ENCODE measurements around the gene SLC66A3.
"Not testable (repeated sequence)": the region's sequence is repeated elsewhere in the genome, so short reads cannot be mapped to it uniquely, and the experiment has no call there.

Gene SLC66A3

GRCh38 chr2:11161747-11162146, 6.5 kb downstream of the SLC66A3 start:
- Histone ChIP-seq H3K27ac (ENCODE audit: low read depth, low read length) (no peak overlapping the region), H3K4me1 (ENCODE audit: control insufficient read depth in 1 of 2, insufficient read depth in 2 of 2, low read length in 2 of 2) (peaks cover 0 to 4% of the 10 kb centered on the region in 2 donors), H3K9me3 (ENCODE audit: control insufficient read depth in 1 of 2, low read length in 2 of 2) (no peaks in the 10 kb centered on the region), H3K9ac (ENCODE audit: low read depth in 1 of 2, low read length in 2 of 2) (no peak overlapping the region), H3K36me3 (ENCODE audit: control insufficient read depth in 1 of 2, insufficient read depth in 2 of 2, low read length in 2 of 2) (no peaks in the 10 kb centered on the region), H3K27me3 (ENCODE audit: control insufficient read depth in 1 of 2, insufficient read depth in 2 of 2, low read length in 2 of 2) (no peaks in the 10 kb centered on the region), H3K4me3 (ENCODE audit: low read depth in 1 of 2, low read length in 2 of 2) (no peak overlapping the region)

- Histone ChIP-seq H3K36me3 (ENCODE audit: control insufficient read depth in 1 of 2, insufficient read depth in 2 of 2, low read length in 2 of 2) (no peaks in the 10 kb centered on the region), H3K4me3 (ENCODE audit: low read depth in 1 of 2, low read length in 2 of 2) (no peak overlapping the region), H3K9ac (ENCODE audit: low read depth in 1 of 2, low read length in 2 of 2) (no peak overlapping the region), H3K27ac (ENCODE audit: low read depth, low read length) (no peak overlapping the region), H3K4me1 (ENCODE audit: control insufficient read depth in 1 of 2, insufficient read depth in 2 of 2, low read length in 2 of 2) (no peaks in the 10 kb centered on the region), H3K27me3 (ENCODE audit: control insufficient read depth in 1 of 2, insufficient read depth in 2 of 2, low read length in 2 of 2) (no peaks in the 10 kb centered on the region), H3K9me3 (ENCODE audit: control insufficient read depth in 1 of 2, low read length in 2 of 2) (no peaks in the 10 kb centered on the region)
These were observed 8.4 kb downstream of the SLC66A3 start for GRCh38 chr2:11163439-11164317.

GRCh38 chr2:11165046-11165445, 9.8 kb downstream of the SLC66A3 start:
- H3K9ac ChIP-seq (ENCODE audit: low read depth in 1 of 2, low read length in 2 of 2); H3K27ac ChIP-seq (ENCODE audit: low read depth, low read length); H3K27me3 ChIP-seq (ENCODE audit: control insufficient read depth in 1 of 2, insufficient read depth in 2 of 2, low read length in 2 of 2); H3K4me1 ChIP-seq (ENCODE audit: control insufficient read depth in 1 of 2, insufficient read depth in 2 of 2, low read length in 2 of 2); H3K9me3 ChIP-seq (ENCODE audit: control insufficient read depth in 1 of 2, low read length in 2 of 2); H3K4me3 ChIP-seq (ENCODE audit: low read depth in 1 of 2, low read length in 2 of 2); H3K36me3 ChIP-seq (ENCODE audit: control insufficient read depth in 1 of 2, insufficient read depth in 2 of 2, low read length in 2 of 2): not testable (repeated sequence)

GRCh38 chr2:11166476-11166875, 11.2 kb downstream of the SLC66A3 start:
- H3K27ac ChIP-seq (ENCODE audit: low read depth, low read length) = no peak overlapping the region
- H3K4me1 ChIP-seq (ENCODE audit: control insufficient read depth in 1 of 2, insufficient read depth in 2 of 2, low read length in 2 of 2) = no peaks in the 10 kb centered on the region
- H3K36me3 ChIP-seq (ENCODE audit: control insufficient read depth in 1 of 2, insufficient read depth in 2 of 2, low read length in 2 of 2) = no peaks in the 10 kb centered on the region
- no peak overlapping the region for H3K4me3 ChIP-seq (ENCODE audit: low read depth in 1 of 2, low read length in 2 of 2)
- no peak overlapping the region for H3K9ac ChIP-seq (ENCODE audit: low read depth in 1 of 2, low read length in 2 of 2)
- H3K9me3 ChIP-seq (ENCODE audit: control insufficient read depth in 1 of 2, low read length in 2 of 2) = no peaks in the 10 kb centered on the region
- H3K27me3 ChIP-seq (ENCODE audit: control insufficient read depth in 1 of 2, insufficient read depth in 2 of 2, low read length in 2 of 2) = no peaks in the 10 kb centered on the region

GRCh38 chr2:11168488-11168887, 13.2 kb downstream of the SLC66A3 start:
- Histone ChIP-seq H3K27ac (ENCODE audit: low read depth, low read length) (no peak overlapping the region), H3K9me3 (ENCODE audit: control insufficient read depth in 1 of 2, low read length in 2 of 2) (no peaks in the 10 kb centered on the region), H3K4me1 (ENCODE audit: control insufficient read depth in 1 of 2, insufficient read depth in 2 of 2, low read length in 2 of 2) (no peaks in the 10 kb centered on the region), H3K4me3 (ENCODE audit: low read depth in 1 of 2, low read length in 2 of 2) (no peak overlapping the region), H3K36me3 (ENCODE audit: control insufficient read depth in 1 of 2, insufficient read depth in 2 of 2, low read length in 2 of 2) (no peaks in the 10 kb centered on the region), H3K9ac (ENCODE audit: low read depth in 1 of 2, low read length in 2 of 2) (no peak overlapping the region), H3K27me3 (ENCODE audit: control insufficient read depth in 1 of 2, insufficient read depth in 2 of 2, low read length in 2 of 2) (no peaks in the 10 kb centered on the region)

GRCh38 chr2:11169333-11169732, 14.1 kb downstream of the SLC66A3 start:
- H3K9ac ChIP-seq (ENCODE audit: low read depth in 1 of 2, low read length in 2 of 2) = peak overlapping the region in 1 of 2 donors; percentile 38
- H3K36me3 ChIP-seq (ENCODE audit: control insufficient read depth in 1 of 2, insufficient read depth in 2 of 2, low read length in 2 of 2) = no peaks in the 10 kb centered on the region
- H3K27me3 ChIP-seq (ENCODE audit: control insufficient read depth in 1 of 2, insufficient read depth in 2 of 2, low read length in 2 of 2) = no peaks in the 10 kb centered on the region
- peak overlapping the region in 1 of 2 donors; percentile 55 for H3K4me3 ChIP-seq (ENCODE audit: low read depth in 1 of 2, low read length in 2 of 2)
- H3K27ac ChIP-seq (ENCODE audit: low read depth, low read length) = no peak overlapping the region
- no peaks in the 10 kb centered on the region for H3K9me3 ChIP-seq (ENCODE audit: control insufficient read depth in 1 of 2, low read length in 2 of 2)
- no peaks in the 10 kb centered on the region for H3K4me1 ChIP-seq (ENCODE audit: control insufficient read depth in 1 of 2, insufficient read depth in 2 of 2, low read length in 2 of 2)

GRCh38 chr2:11174222-11174621, 19.0 kb downstream of the SLC66A3 start:
- Histone ChIP-seq H3K27ac (ENCODE audit: low read depth, low read length) (no peak overlapping the region), H3K9ac (ENCODE audit: low read depth in 1 of 2, low read length in 2 of 2) (no peak overlapping the region), H3K4me3 (ENCODE audit: low read depth in 1 of 2, low read length in 2 of 2) (no peak overlapping the region), H3K4me1 (ENCODE audit: control insufficient read depth in 1 of 2, insufficient read depth in 2 of 2, low read length in 2 of 2) (no peaks in the 10 kb centered on the region), H3K9me3 (ENCODE audit: control insufficient read depth in 1 of 2, low read length in 2 of 2) (no peaks in the 10 kb centered on the region), H3K36me3 (ENCODE audit: control insufficient read depth in 1 of 2, insufficient read depth in 2 of 2, low read length in 2 of 2) (no peaks in the 10 kb centered on the region), H3K27me3 (ENCODE audit: control insufficient read depth in 1 of 2, insufficient read depth in 2 of 2, low read length in 2 of 2) (no peaks in the 10 kb centered on the region)

DNA sequence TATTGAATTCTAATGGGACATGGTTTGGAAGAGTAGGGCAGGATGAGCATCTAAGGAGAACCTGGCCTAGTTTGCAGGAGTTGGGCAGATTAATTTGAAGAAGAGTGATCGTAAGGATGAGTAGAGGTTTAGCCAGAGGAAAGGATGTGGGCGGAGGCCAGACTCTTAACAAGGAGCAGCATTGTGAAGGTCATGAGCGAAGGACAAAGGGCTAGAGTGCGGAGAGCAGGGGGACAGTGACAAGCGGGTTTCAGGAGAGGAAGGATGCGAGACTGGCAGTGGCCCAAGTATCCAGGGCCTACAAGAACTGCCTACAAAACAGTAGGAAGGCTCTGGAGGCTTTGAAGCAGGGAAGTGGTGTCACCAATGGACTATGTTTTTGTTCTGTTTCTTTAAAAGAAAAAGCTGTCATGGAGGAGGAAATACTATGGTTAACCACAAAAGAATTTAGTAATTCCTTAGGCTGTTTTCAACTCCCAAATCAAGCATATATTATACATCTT, 20.1 kb downstream of the SLC66A3 start:
- H3K36me3 ChIP-seq (ENCODE audit: control insufficient read depth in 1 of 2, insufficient read depth in 2 of 2, low read length in 2 of 2) = peaks cover 0 to 4% of the 10 kb centered on the region in 2 donors

GRCh38 chr2:11177871-11178690, 22.8 kb downstream of the SLC66A3 start:
- Histone ChIP-seq H3K4me3 (ENCODE audit: low read depth in 1 of 2, low read length in 2 of 2) (no peak overlapping the region), H3K4me1 (ENCODE audit: control insufficient read depth in 1 of 2, insufficient read depth in 2 of 2, low read length in 2 of 2) (no peaks in the 10 kb centered on the region), H3K27ac (ENCODE audit: low read depth, low read length) (no peak overlapping the region), H3K9me3 (ENCODE audit: control insufficient read depth in 1 of 2, low read length in 2 of 2) (no peaks in the 10 kb centered on the region), H3K9ac (ENCODE audit: low read depth in 1 of 2, low read length in 2 of 2) (no peak overlapping the region), H3K36me3 (ENCODE audit: control insufficient read depth in 1 of 2, insufficient read depth in 2 of 2, low read length in 2 of 2) (peaks cover 0 to 11% of the 10 kb centered on the region in 2 donors), H3K27me3 (ENCODE audit: control insufficient read depth in 1 of 2, insufficient read depth in 2 of 2, low read length in 2 of 2) (no peaks in the 10 kb centered on the region)

More for the DNA sequence above, 20.1 kb downstream of the SLC66A3 start:
- H3K27ac ChIP-seq (ENCODE audit: low read depth, low read length) = no peak overlapping the region
- no peaks in the 10 kb centered on the region for H3K27me3 ChIP-seq (ENCODE audit: control insufficient read depth in 1 of 2, insufficient read depth in 2 of 2, low read length in 2 of 2)
- no peaks in the 10 kb centered on the region for H3K9me3 ChIP-seq (ENCODE audit: control insufficient read depth in 1 of 2, low read length in 2 of 2)
- H3K4me1 ChIP-seq (ENCODE audit: control insufficient read depth in 1 of 2, insufficient read depth in 2 of 2, low read length in 2 of 2) = no peaks in the 10 kb centered on the region
- no peak overlapping the region for H3K4me3 ChIP-seq (ENCODE audit: low read depth in 1 of 2, low read length in 2 of 2)
- H3K9ac ChIP-seq (ENCODE audit: low read depth in 1 of 2, low read length in 2 of 2) = no peak overlapping the region

DNA sequence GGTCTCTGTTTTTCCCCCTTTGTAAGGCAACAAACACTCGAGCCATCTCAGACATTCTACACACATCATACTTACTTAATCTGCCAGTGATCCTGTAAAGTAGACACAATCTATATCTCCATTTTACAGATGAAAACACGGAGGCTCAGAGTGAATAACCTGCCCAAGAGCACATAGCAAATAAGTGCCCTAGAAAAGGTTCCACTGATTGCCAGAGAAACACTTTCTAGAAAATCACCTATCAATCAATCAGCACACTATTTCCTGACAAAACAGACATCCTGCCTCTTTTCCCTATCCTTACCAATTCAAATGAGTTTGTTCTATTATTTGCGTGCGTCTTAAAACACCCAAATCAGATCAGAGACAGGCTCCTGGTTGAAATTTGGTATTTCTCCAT, 23.9 kb downstream of the SLC66A3 start:
- Histone ChIP-seq H3K9me3 (ENCODE audit: control insufficient read depth in 1 of 2, low read length in 2 of 2) (no peaks in the 10 kb centered on the region), H3K27ac (ENCODE audit: low read depth, low read length) (no peak overlapping the region), H3K27me3 (ENCODE audit: control insufficient read depth in 1 of 2, insufficient read depth in 2 of 2, low read length in 2 of 2) (no peaks in the 10 kb centered on the region), H3K36me3 (ENCODE audit: control insufficient read depth in 1 of 2, insufficient read depth in 2 of 2, low read length in 2 of 2) (peaks cover 0 to 12% of the 10 kb centered on the region in 2 donors), H3K4me1 (ENCODE audit: control insufficient read depth in 1 of 2, insufficient read depth in 2 of 2, low read length in 2 of 2) (no peaks in the 10 kb centered on the region), H3K9ac (ENCODE audit: low read depth in 1 of 2, low read length in 2 of 2) (no peak overlapping the region), H3K4me3 (ENCODE audit: low read depth in 1 of 2, low read length in 2 of 2) (no peak overlapping the region)
